Measurements from ENCODE around the gene ATP8B4.

DNA sequence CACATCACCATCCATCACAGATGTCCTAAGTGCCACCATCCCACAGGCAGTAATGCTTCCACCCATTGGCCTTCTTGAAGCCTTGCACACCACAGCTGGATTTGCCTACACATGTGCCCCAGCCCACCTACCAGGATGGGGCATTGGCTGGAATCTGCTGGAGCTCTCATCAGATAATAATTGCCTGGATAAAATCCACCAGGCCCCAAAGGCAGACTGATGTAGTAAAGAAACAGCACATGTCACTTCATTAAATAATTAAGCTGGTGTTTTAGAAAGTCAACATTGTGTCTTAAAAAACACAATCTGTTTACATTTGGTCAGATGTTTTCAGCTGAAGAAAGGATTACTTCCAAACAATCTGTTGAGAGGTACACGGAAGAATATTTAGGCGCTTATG is 229.5 kb downstream of the ATP8B4 start:
- TF ChIP-seq, protein P1, sequence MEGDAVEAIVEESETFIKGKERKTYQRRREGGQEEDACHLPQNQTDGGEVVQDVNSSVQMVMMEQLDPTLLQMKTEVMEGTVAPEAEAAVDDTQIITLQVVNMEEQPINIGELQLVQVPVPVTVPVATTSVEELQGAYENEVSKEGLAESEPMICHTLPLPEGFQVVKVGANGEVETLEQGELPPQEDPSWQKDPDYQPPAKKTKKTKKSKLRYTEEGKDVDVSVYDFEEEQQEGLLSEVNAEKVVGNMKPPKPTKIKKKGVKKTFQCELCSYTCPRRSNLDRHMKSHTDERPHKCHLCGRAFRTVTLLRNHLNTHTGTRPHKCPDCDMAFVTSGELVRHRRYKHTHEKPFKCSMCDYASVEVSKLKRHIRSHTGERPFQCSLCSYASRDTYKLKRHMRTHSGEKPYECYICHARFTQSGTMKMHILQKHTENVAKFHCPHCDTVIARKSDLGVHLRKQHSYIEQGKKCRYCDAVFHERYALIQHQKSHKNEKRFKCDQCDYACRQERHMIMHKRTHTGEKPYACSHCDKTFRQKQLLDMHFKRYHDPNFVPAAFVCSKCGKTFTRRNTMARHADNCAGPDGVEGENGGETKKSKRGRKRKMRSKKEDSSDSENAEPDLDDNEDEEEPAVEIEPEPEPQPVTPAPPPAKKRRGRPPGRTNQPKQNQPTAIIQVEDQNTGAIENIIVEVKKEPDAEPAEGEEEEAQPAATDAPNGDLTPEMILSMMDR (IDR thresholded peaks at IDR 0.05), result no peak
- no peak for TF ChIP-seq EP300 (IDR thresholded peaks at IDR 0.05)

Data from tibial nerve (tissue), 4 donors.